Small intestine (tissue), 7 donors: Measurements from ENCODE around the gene LBH. TPM values are rescaled to one million over a fixed set of nuclear protein-coding genes. Genes with fewer than 3 reads are reported as not detected.

ENCODE experiments used
- DNase-seq, 2 donors: peaks; one replicate each; pipeline versions ENCODE4 v3.0.0 to v3.0.0-alpha.2; 2013
- FAIRE-seq: peaks from 2 replicates; lab custom pipeline; 2012; peaks lifted over from hg19 to GRCh38; lab: Jason Lieb, UNC
- H3K27ac ChIP-seq, 3 donors: one replicate each; pipeline ENCODE4 v1.5.1; 2013; ENCODE audit warnings: low read length in 2 of 3, mild to moderate bottlenecking in 2 of 3, control low read depth in 1 of 3, inconsistent platforms in 1 of 3, low read depth in 1 of 3, moderate library complexity in 1 of 3
- H3K27me3 ChIP-seq, 3 donors: one replicate each; pipeline ENCODE4 v1.6.1; 2013; ENCODE audit warnings: low read length in 3 of 3, inconsistent platforms in 1 of 3; ENCODE audit not compliant: control insufficient read depth in 3 of 3, insufficient read depth in 3 of 3
- H3K36me3 ChIP-seq, 3 donors: one replicate each; pipeline ENCODE4 v1.6.1; 2013; ENCODE audit warnings: low read length in 3 of 3, inconsistent platforms in 1 of 3, low read depth in 1 of 3, mild to moderate bottlenecking in 1 of 3, moderate library complexity in 1 of 3; ENCODE audit not compliant: control insufficient read depth in 3 of 3, insufficient read depth in 2 of 3
- H3K4me1 ChIP-seq, 3 donors: one replicate each; pipeline ENCODE4 v1.6.1; 2013; ENCODE audit warnings: low read length in 2 of 3, inconsistent platforms in 1 of 3, low read depth in 1 of 3, mild to moderate bottlenecking in 1 of 3, moderate library complexity in 1 of 3; ENCODE audit not compliant: control insufficient read depth in 3 of 3, insufficient read depth in 2 of 3
- H3K4me3 ChIP-seq, 3 donors: one replicate each; pipeline ENCODE4 v1.5.1; 2013; ENCODE audit warnings: low read length in 3 of 3, control low read depth in 1 of 3, inconsistent platforms in 1 of 3, low read depth in 1 of 3, mild to moderate bottlenecking in 1 of 3, moderate library complexity in 1 of 3
- H3K9me3 ChIP-seq, 2 donors: one replicate each; pipeline ENCODE4 v1.6.1; 2013; ENCODE audit warnings: low read depth in 1 of 2, low read length in 1 of 2; ENCODE audit not compliant: control insufficient read depth in 2 of 2, insufficient read depth in 1 of 2
- whole genome bisulfite sequencing, 3 donors: extraction: QIAGEN DNeasy Blood & Tissue Kit; methylation state at CpG; one replicate each; pipeline ENCODE4 v1.1.7; 2013; 5-methylcytosine and 5-hydroxymethylcytosine counted together
- polyA plus RNA-seq, 4 donors: library from polyadenylated mRNA; stranded (reverse) in 3 of 4; unstranded in 1 of 4; fragments of 200-250 nt in 3 of 4; fragments of 120-200 nt in 1 of 4; gene quantifications; one replicate each; pipeline versions ENCODE4 v1.2.1 to v1.2.3, GENCODE V29; 2013
- donor health status: healthy with polysubstance abuse.
- donor health status: control.
- donor health status: control.
- donor health status: Bipolar disorder and iron deficiency.
- donor health status: healthy.

LBH gene
- polyA plus RNA-seq, 4 donors: 3.8 to 17.6 (median 12.0) TPM

DNA sequence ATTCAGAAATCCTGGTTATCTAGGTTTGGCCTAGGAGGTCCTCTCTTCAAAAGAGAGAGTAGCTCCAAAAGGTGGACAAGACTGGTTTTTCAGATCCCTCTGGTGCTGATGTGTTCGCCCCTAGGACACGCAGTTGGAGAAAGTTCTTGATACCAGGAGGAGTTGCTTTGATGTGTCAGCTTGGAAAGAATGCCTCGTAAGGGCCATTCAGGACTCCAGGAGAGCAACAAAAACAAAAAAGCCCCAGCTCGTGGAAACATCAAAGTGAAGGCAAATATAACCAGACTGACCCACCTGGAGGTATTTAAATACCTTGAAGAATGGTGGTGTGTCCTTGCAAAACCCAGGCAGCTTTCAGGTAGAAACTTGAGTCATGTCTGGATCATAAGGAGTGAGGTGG is 12.5 kb upstream of the LBH start:
- DNase-seq: no peak
- Histone ChIP-seq H3K27ac (no peak overlapping the region), H3K36me3 (no peaks in the 10 kb centered on the region), H3K4me3 (no peak overlapping the region), H3K27me3 (no peaks in the 10 kb centered on the region), H3K9me3 (no peaks in the 10 kb centered on the region), H3K4me1 (peaks cover 0 to 26% (median 1%) of the 10 kb centered on the region in 3 donors)
- WGBS, 3 donors: 58 to 84% (median 71%) methylated on average over 4 of the region's 4 CpGs
- FAIRE-seq: no peak

GRCh38 chr2:30219886-30220875 is 11.2 kb upstream of the LBH start:
- 87 to 93% (median 92%) methylated on average over 13 of the region's 13 CpGs for WGBS, 3 donors
- Histone ChIP-seq H3K36me3 (no peaks in the 10 kb centered on the region), H3K27ac (no peak overlapping the region), H3K27me3 (no peaks in the 10 kb centered on the region), H3K4me1 (peaks cover 0 to 32% (median 7%) of the 10 kb centered on the region in 3 donors), H3K4me3 (no peak overlapping the region), H3K9me3 (no peaks in the 10 kb centered on the region)
- DNase-seq: no peak
- FAIRE-seq: no peak

DNA sequence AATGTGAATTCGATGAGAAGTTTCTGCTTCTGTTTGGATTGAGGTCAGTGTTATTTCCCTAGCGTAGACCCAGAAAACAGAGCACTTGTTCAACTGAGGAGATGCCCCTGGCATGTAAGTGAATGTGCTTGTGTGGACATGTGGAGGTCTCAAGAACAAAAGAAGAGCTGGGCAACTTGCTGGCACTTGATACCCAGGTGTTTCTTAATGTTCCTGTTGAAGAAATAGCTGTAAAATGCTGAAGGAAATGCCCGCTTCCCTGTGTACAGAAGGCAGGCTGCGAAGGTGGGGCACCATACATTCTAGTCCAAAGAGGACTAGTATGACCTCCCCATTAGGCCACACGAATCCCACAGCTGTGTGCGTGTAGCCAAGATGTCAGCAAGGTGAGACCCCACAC is 9.8 kb upstream of the LBH start:
- Histone ChIP-seq H3K27ac (no peak overlapping the region), H3K9me3 (no peaks in the 10 kb centered on the region), H3K27me3 (no peaks in the 10 kb centered on the region), H3K4me3 (no peak overlapping the region), H3K36me3 (no peaks in the 10 kb centered on the region), H3K4me1 (peaks cover 7 to 34% (median 10%) of the 10 kb centered on the region in 3 donors)
- FAIRE-seq (no peak), DNase-seq (no peak)
- 91 to 96% (median 92%) methylated on average over 6 of the region's 6 CpGs for WGBS, 3 donors

GRCh38 chr2:30222031-30222430 is 9.3 kb upstream of the LBH start:
- no peaks in the 10 kb centered on the region for H3K27me3 ChIP-seq
- DNase-seq: no peak
- H3K9me3 ChIP-seq: no peaks in the 10 kb centered on the region
- no peak overlapping the region for H3K4me3 ChIP-seq
- FAIRE-seq: no peak
- WGBS, 3 donors: 83 to 91% (median 89%) methylated on average over 2 of the region's 2 CpGs
- no peaks in the 10 kb centered on the region for H3K36me3 ChIP-seq
- no peak overlapping the region for H3K27ac ChIP-seq
- H3K4me1 ChIP-seq: peaks cover 7 to 30% (median 11%) of the 10 kb centered on the region in 3 donors

GRCh38 chr2:30222636-30223360 is 8.5 kb upstream of the LBH start:
- Histone ChIP-seq H3K4me3 (no peak overlapping the region), H3K4me1 (peaks cover 7 to 22% (median 13%) of the 10 kb centered on the region in 3 donors), H3K27ac (peak overlapping the region in 2 of 3 donors; percentile 56 to 69), H3K9me3 (no peaks in the 10 kb centered on the region), H3K36me3 (no peaks in the 10 kb centered on the region), H3K27me3 (no peaks in the 10 kb centered on the region)
- WGBS, 3 donors: 83 to 92% (median 87%) methylated on average over 5 of the region's 5 CpGs
- FAIRE-seq: no peak
- no peak for DNase-seq

GRCh38 chr2:30223413-30223874 is 7.9 kb upstream of the LBH start:
- H3K4me1 ChIP-seq: peaks cover 7 to 16% (median 13%) of the 10 kb centered on the region in 3 donors
- H3K27ac ChIP-seq: peak overlapping the region in 2 of 3 donors; percentile 56 to 69
- DNase-seq: no peak
- H3K4me3 ChIP-seq: no peak overlapping the region
- no peaks in the 10 kb centered on the region for H3K36me3 ChIP-seq
- 47 to 50% (median 47%) methylated on average over 3 of the region's 3 CpGs for WGBS, 3 donors
- no peak for FAIRE-seq
- H3K27me3 ChIP-seq: no peaks in the 10 kb centered on the region
- no peaks in the 10 kb centered on the region for H3K9me3 ChIP-seq

GRCh38 chr2:30224151-30224550 is 7.2 kb upstream of the LBH start:
- FAIRE-seq (no peak), DNase-seq (peak in 1 of 2 donors; percentile 56)
- Histone ChIP-seq H3K4me1 (peaks cover 7 to 13% (median 11%) of the 10 kb centered on the region in 3 donors), H3K27me3 (no peaks in the 10 kb centered on the region), H3K9me3 (no peaks in the 10 kb centered on the region), H3K27ac (peak overlapping the region in 2 of 3 donors; percentile 5 to 69), H3K36me3 (no peaks in the 10 kb centered on the region), H3K4me3 (no peak overlapping the region)

- Histone ChIP-seq H3K27ac (peak overlapping the region; percentile 61 to 96 (median 74)), H3K4me1 (peaks cover 7 to 13% (median 13%) of the 10 kb centered on the region in 3 donors), H3K27me3 (peaks cover 0 to 9% (median 0%) of the 10 kb centered on the region in 3 donors), H3K9me3 (no peaks in the 10 kb centered on the region), H3K4me3 (peak overlapping the region in 2 of 3 donors; percentile 13 to 30), H3K36me3 (no peaks in the 10 kb centered on the region)
- WGBS, 3 donors: 4 to 12% (median 9%) methylated on average over 8 of the region's 8 CpGs
- FAIRE-seq: no peak
- peak; percentile 46 to 63 for DNase-seq
These were observed 6.1 kb upstream of the LBH start for GRCh38 chr2:30225131-30225762.
